Common myeloid progenitor, CD34-positive (primary cell): ENCODE measurements around the gene GABBR1.
A peak's percentile ranks its signal among the peaks of the same experiment; 100 is the strongest.

ENCODE experiments used
- CTCF ChIA-PET: fragments of 350-600 bp; sonication (Branson Sonifier 250); formaldehyde crosslinking; loops from one replicate; lab custom pipeline; 2021; ENCODE audit warnings: antibody characterized with exemption; lab: Charles Lee
- POLR2A ChIA-PET: fragments of 350-600 bp; sonication (Branson Sonifier 250); formaldehyde crosslinking; loops from one replicate; lab custom pipeline; 2021; ENCODE audit warnings: antibody characterized with exemption; lab: Charles Lee
- DNase-seq, 3 donors: peaks; one replicate each; pipeline versions ENCODE4 v3.0.0 to v3.0.0-alpha.2; 2013
- H3K27ac ChIP-seq, 2 experiments: 1 replicate in 1 of 2; 2 replicates in 1 of 2; pipeline ENCODE4 v1.7.0; 2013; ENCODE audit warnings: inconsistent platforms in 2 of 2, low read length in 2 of 2, mild to moderate bottlenecking in 2 of 2, low read depth in 1 of 2, moderate library complexity in 1 of 2; ENCODE audit not compliant: severe bottlenecking in 2 of 2, insufficient read depth in 1 of 2, poor library complexity in 1 of 2
- H3K27me3 ChIP-seq, 5 experiments: replicated peaks in 2 of 5; 1 replicate in 3 of 5; 2 replicates in 2 of 5; pipeline versions ENCODE4 v1.6.1 to v1.7.0; 2013; ENCODE audit warnings: low read length in 4 of 5, mild to moderate bottlenecking in 2 of 5, moderate library complexity in 2 of 5, inconsistent platforms in 1 of 5; ENCODE audit not compliant: insufficient read depth in 5 of 5, control insufficient read depth in 4 of 5
- H3K36me3 ChIP-seq, 4 experiments: 1 replicate in 2 of 4; 2 replicates in 2 of 4; pipeline versions ENCODE4 v1.6.1 to v1.7.0; 2013; ENCODE audit warnings: low read length in 3 of 4, control low read depth in 1 of 4, mild to moderate bottlenecking in 1 of 4; ENCODE audit not compliant: control insufficient read depth in 4 of 4, insufficient read depth in 4 of 4
- H3K4me1 ChIP-seq, 4 experiments: 1 replicate in 3 of 4; 2 replicates in 1 of 4; pipeline versions ENCODE4 v1.6.1 to v1.7.1; 2013; ENCODE audit warnings: low read length in 3 of 4, mild to moderate bottlenecking in 3 of 4, control low read depth in 1 of 4, inconsistent platforms in 1 of 4, moderate library complexity in 1 of 4; ENCODE audit not compliant: control insufficient read depth in 4 of 4, insufficient read depth in 4 of 4; ENCODE audit errors: control extremely low read depth in 1 of 4
- H3K4me3 ChIP-seq, 7 experiments: 1 replicate in 4 of 7; 2 replicates in 3 of 7; pipeline versions ENCODE4 v1.5.1 to v1.7.0; 2013; ENCODE audit warnings: mild to moderate bottlenecking in 7 of 7, low read length in 6 of 7, moderate library complexity in 6 of 7, inconsistent platforms in 2 of 7, low read depth in 2 of 7, control low read depth in 1 of 7; ENCODE audit not compliant: insufficient read depth in 4 of 7, control insufficient read depth in 1 of 7; ENCODE audit errors: extremely low read depth in 1 of 7
- H3K9me3 ChIP-seq, 5 experiments: 1 replicate in 4 of 5; 2 replicates in 1 of 5; pipeline versions ENCODE4 v1.6.1 to v1.7.1; 2013; ENCODE audit warnings: low read length in 4 of 5, mild to moderate bottlenecking in 2 of 5, inconsistent platforms in 1 of 5, low read depth in 1 of 5, moderate library complexity in 1 of 5; ENCODE audit not compliant: control insufficient read depth in 4 of 5, insufficient read depth in 2 of 5; ENCODE audit errors: control extremely low read depth in 1 of 5
- WGBS: methylation state at CpG from one replicate; pipeline ENCODE4 v1.1.5; 2013; ENCODE audit not compliant: insufficient coverage; 5-methylcytosine and 5-hydroxymethylcytosine counted together

GABBR1 gene

DNA sequence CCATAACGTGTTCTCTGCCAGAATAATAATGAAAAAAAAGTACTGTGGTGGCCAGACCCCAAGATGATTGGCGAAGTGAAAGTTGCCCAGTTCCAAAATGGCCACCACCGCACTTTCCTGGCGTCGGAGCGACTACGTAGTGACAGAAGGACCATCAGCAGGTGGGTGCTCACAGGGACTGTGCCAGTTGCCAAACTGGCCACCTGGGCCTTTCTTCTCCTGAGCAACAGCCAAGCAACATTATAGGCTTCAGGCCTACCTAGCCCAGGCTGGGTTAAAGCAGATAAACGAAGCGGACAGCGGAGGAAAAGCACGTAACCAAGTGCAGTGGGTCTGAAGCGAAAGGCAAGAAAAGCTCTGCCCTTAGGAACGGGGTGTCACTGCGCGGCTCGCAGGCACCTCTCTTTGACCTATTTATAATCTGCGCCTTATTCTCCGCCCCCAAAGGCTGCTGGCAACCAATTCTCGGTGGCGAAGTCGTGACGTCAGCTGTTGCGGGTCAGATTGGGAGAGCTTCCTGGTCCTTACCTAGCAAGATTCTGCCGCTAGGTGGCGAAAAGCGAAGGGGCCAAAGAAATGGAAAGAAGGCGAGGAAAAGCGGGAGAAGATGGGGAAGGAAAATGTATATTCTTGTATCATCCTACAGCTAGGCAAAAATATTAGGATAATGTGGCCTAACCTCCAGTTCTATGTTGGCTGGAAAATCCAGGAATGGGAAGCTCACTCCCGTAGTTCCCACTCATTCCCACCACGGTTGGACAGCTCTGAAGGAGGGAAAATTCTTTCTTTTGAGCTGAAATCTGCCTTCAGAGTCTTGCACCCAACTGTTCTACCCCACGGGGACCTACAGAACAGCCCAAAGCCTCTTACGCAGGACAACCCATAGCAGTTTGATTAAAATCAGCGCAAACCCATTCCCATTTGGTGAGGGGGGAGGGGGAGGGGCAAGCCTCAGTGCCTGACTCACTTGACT is 17.0 kb upstream of the GABBR1 start:
- Histone ChIP-seq H3K4me1 (peaks cover 3 to 12% (median 8%) of the 10 kb centered on the region in 4 experiments), H3K9me3 (no peaks in the 10 kb centered on the region), H3K4me3 (peak overlapping the region; percentile 50 to 95 (median 82)), H3K27me3 (peaks cover 0 to 4% (median 0%) of the 10 kb centered on the region in 5 experiments), H3K27ac (peak overlapping the region; percentile 89 to 92), H3K36me3 (no peaks in the 10 kb centered on the region)
- 0% methylated on average over 24 of the region's 33 CpGs for WGBS
- CTCF ChIA-PET, result interaction anchor here (0.6 to 4.2 kb wide), 21 partner anchors 9 to 413 kb away, joined by 3 to 31 read pairs (median 4); partner anchors contain the start of gene OR2H2
- peak; percentile 98 to 99 (median 99) for DNase-seq
- POLR2A ChIA-PET, result interaction anchor here (1.0 kb wide), 2 partner anchors 17 to 46 kb away, joined by 3 read pairs; partner anchors contain the start of gene GABBR1

DNA sequence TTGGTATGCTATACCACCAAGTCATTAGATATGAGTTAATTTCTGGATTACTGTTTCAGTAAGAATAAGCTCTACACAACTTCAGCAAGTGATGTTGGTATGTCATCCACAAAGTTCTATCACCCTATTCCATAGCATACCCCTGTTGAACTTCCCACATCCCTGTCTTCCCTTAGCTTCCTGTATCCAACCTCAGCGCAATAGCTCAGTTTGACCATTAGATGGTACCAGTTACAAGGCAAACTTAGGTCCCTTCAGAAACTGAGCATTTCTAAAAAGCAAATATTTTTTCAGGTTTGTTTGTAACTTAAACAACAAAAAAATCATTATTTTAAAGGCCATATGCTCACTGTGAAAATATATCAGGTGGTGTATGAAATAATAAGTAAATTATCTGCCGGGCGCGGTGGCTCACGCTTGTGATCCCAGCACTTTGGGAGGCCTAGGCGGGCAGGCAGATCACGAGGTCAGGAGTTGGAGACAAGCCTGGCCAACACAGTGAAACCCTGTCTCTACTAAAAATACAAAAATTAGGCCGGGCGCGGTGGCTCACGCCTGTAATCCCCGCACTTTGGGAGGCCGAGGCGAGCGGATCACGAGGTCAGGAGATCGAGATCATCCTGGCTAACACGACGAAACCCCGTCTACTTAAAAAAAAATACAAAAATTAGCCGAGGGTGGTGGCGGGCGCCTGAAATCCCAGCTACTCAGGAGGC is 15.1 kb upstream of the GABBR1 start:
- H3K4me3 ChIP-seq, result no peak overlapping the region
- H3K27me3 ChIP-seq, result no peaks in the 10 kb centered on the region
- peak in 2 of 3 donors; percentile 37 to 42 for DNase-seq
- 98% methylated on average over 19 of the region's 23 CpGs for WGBS
- no peaks in the 10 kb centered on the region for H3K9me3 ChIP-seq
- POLR2A ChIA-PET, result no interaction called here
- peaks cover 3 to 12% (median 8%) of the 10 kb centered on the region in 4 experiments for H3K4me1 ChIP-seq
- CTCF ChIA-PET, result interaction anchor here (0.7 to 4.2 kb wide), 8 partner anchors 9 to 811 kb away, joined by 3 to 31 read pairs (median 4); no protein-coding TSS in a partner anchor
- H3K36me3 ChIP-seq, result no peaks in the 10 kb centered on the region
- H3K27ac ChIP-seq, result no peak overlapping the region

DNA sequence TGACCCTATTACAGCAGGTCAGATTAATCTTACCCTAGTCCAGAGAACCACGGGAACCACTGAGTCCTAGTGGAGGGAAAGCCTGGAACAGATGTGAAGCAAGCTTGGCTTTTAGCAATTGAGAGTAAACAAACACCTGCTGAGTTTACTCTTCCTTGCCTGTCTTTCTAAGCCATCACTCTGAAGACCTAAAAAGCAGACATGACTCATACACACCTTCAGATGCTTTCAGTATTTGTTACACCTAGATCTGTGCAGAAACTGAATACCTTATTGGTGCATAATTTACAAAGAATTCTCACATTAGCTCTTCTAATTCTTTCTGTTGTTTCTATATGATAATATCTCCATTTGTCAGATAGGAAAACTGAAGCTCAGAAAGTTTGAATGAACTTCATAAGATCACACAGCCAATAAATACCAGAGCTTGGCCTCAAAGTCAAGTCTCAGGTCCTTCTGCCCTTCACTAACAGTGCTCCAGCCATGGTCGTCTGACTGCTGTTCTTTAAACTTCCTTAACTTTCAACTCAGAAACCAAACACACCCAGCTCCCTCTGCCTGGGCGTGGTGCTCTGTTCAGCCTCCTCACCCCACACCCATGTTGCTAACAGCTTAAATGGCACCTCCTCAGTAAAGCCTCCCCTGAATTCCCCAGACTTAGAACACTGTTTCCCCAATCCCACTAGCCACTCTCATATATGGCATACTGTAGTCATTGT is 8.6 kb upstream of the GABBR1 start:
- POLR2A ChIA-PET, result no interaction called here
- CTCF ChIA-PET, result interaction anchor here (0.9 to 5.1 kb wide), 2 partner anchors 13 to 51 kb away, joined by 3 to 24 read pairs; no protein-coding TSS in a partner anchor
- no peaks in the 10 kb centered on the region for H3K27me3 ChIP-seq
- 39% methylated on average over 2 of the region's 3 CpGs for WGBS
- H3K4me1 ChIP-seq, result no peaks in the 10 kb centered on the region
- H3K4me3 ChIP-seq, result no peak overlapping the region
- no peaks in the 10 kb centered on the region for H3K36me3 ChIP-seq
- no peaks in the 10 kb centered on the region for H3K9me3 ChIP-seq
- H3K27ac ChIP-seq, result no peak overlapping the region
- DNase-seq, result no peak

DNA sequence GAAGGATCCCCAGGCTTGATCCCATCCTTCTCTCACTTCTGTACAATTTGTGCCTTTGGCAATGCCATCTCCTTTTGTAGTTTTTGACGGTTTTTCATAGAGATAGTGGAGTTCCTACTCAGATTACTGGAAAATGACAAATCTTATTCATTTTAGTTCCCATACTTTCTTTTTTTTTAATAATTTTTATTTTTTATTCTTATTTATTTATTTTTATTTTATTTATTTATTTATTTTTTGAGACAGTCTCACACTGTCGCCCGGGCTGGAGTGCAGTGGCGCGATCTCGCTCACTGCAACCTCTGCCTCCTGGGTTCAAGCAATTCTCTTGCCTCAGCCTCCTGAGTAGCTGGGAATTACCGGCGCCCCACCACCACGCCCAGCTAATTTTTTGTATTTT is 4.3 kb upstream of the GABBR1 start:
- Histone ChIP-seq H3K9me3 (no peaks in the 10 kb centered on the region), H3K27ac (no peak overlapping the region), H3K4me3 (no peak overlapping the region), H3K36me3 (no peaks in the 10 kb centered on the region), H3K27me3 (peaks cover 0 to 5% (median 0%) of the 10 kb centered on the region in 5 experiments), H3K4me1 (peaks cover 0 to 12% (median 6%) of the 10 kb centered on the region in 4 experiments)
- ChIA-PET CTCF (interaction anchor here (5.1 kb wide), 1 partner anchor 17 kb away, joined by 24 read pairs; no protein-coding TSS in a partner anchor), POLR2A (no interaction called here)
- 100% methylated on average over 5 of the region's 9 CpGs for WGBS
- DNase-seq, result no peak

DNA sequence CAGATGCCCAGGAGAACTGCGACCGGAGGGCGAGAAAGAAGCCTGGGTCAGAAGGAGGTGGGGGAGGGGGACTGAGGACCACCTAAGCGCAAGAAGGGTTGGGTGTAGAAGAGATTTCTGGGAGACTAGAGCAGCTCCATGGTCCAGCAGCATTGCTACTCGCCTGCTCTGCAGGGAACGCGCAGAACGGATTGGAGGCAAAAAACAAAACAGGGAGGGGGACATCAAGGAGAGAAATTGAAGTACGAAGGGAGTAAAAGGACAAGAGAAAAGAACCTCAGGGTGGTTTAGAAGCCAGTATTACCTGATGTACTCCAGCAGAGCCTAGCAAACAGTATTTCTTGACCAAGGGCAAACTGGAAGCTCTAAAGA is 537 bp upstream of the GABBR1 start:
- peak overlapping the region in 1 of 2 experiments; percentile 34 for H3K27ac ChIP-seq
- peak in 2 of 3 donors; percentile 17 to 20 for DNase-seq
- peaks cover 6 to 39% (median 23%) of the 10 kb centered on the region in 4 experiments for H3K4me1 ChIP-seq
- H3K27me3 ChIP-seq, result peaks cover 0 to 26% (median 0%) of the 10 kb centered on the region in 5 experiments
- ChIA-PET CTCF (interaction anchor here (1.0 to 1.8 kb wide), 4 partner anchors 14 to 22 kb away, joined by 3 to 11 read pairs (median 6); no protein-coding TSS in a partner anchor), POLR2A (interaction anchor here (0.6 to 0.8 kb wide), 3 partner anchors 16 to 826 kb away, joined by 3 to 5 read pairs (median 4); no protein-coding TSS in a partner anchor)
- WGBS, result 5% methylated on average over 9 of the region's 9 CpGs
- H3K4me3 ChIP-seq, result peak overlapping the region; percentile 44 to 82 (median 64)
- H3K36me3 ChIP-seq, result no peaks in the 10 kb centered on the region
- no peaks in the 10 kb centered on the region for H3K9me3 ChIP-seq
